Measurements from ENCODE around the gene FLT1.

FLT1 gene

GRCh38 chr13:28455580-28456194, 39.2 kb downstream of the FLT1 start:
- Histone ChIP-seq H4K20me1 (no peaks in the 10 kb centered on the region), H3K36me3 (peaks cover 90% of the 10 kb centered on the region), H3K9me3 (no peaks in the 10 kb centered on the region), H3K4me3 (no peak overlapping the region), H3K4me2 (no peak overlapping the region), H3K27me3 (no peaks in the 10 kb centered on the region), H3K4me1 (no peaks in the 10 kb centered on the region), H3K27ac (no peak overlapping the region), H3K9ac (no peak overlapping the region)
- no peak for TF ChIP-seq Cebpa-rat (IDR thresholded peaks at IDR 0.05)

DNA sequence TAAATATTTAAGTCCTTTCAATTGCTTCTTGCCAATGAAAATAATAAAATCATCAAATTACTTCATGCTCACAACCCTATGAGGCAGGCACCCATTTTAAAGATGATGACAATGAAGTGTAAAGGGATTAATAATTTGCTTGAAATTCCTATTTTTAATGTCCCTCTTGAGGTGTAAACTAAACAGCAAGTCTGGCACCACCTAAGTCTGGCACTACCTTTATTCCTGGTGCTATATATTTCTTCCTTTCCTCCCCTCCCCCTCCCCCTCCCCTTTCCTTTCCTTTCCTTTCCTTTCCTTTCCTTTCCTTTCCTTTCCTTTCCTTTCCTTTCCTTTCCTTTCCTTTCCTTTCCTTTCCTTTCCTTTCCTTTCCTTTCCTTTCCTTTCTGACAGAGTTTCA, 42.2 kb downstream of the FLT1 start:
- H3K9ac ChIP-seq: no peak overlapping the region
- H3K9me3 ChIP-seq: peaks cover 24% of the 10 kb centered on the region
- H3K4me2 ChIP-seq: no peak overlapping the region
- no peaks in the 10 kb centered on the region for H3K4me1 ChIP-seq
- H3K27me3 ChIP-seq: no peaks in the 10 kb centered on the region
- no peak for TF ChIP-seq Cebpa-rat (IDR thresholded peaks at IDR 0.05)
- no peaks in the 10 kb centered on the region for H4K20me1 ChIP-seq
- H3K4me3 ChIP-seq: no peak overlapping the region
- H3K36me3 ChIP-seq: peaks cover 91% of the 10 kb centered on the region
- no peak overlapping the region for H3K27ac ChIP-seq

DNA sequence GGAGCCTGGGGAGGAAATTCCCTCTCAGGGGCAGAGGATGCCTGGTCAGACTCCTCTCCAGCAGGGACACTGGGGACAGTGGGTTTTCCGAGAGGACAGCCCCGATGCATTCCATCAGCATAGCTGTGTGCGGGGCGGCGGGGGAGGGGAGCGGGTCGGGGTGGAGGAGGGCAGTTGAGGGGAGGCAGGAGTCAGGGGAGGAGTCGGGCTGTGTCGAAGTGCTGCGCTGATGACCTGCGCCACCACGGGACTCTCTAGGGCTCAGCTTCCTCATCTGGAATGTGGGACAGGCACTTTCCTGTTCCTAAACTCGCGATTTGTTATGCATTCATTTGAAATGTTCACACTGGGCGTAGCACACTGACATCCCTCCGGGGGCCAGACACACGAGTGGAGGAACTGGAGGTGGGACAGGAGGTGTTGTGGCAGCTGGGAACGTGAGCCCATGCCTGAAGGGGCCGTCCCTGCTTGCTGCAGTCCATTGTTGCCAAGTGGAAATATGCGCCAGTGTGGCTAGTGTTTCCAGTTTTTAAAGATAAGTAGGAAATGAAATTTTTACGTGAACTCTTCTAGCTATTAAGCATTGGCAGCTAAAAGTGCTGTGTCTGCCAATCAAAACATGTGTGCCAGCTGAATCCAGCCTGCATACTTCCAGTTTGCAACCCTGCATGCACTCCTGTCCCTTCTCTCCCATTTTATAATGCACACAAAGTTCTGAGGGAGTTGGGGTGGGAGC, 43.3 kb downstream of the FLT1 start:
- TF ChIP-seq Cebpa-rat (IDR thresholded peaks at IDR 0.05): no peak
- peaks cover 86% of the 10 kb centered on the region for H3K36me3 ChIP-seq
- no peak overlapping the region for H3K4me2 ChIP-seq

GRCh38 chr13:28449826-28450773, 44.8 kb downstream of the FLT1 start:
- no peak overlapping the region for H3K27ac ChIP-seq
- peaks cover 83% of the 10 kb centered on the region for H3K36me3 ChIP-seq
- no peak overlapping the region for H3K9ac ChIP-seq
- no peaks in the 10 kb centered on the region for H4K20me1 ChIP-seq
- H3K27me3 ChIP-seq: no peaks in the 10 kb centered on the region
- TF ChIP-seq Cebpa-rat (IDR thresholded peaks at IDR 0.05): no peak
- H3K4me3 ChIP-seq: no peak overlapping the region
- peaks cover 46% of the 10 kb centered on the region for H3K9me3 ChIP-seq
- H3K4me2 ChIP-seq: no peak overlapping the region
- H3K4me1 ChIP-seq: no peaks in the 10 kb centered on the region

More for the DNA sequence above, 43.3 kb downstream of the FLT1 start:
- peaks cover 32% of the 10 kb centered on the region for H3K9me3 ChIP-seq
- H4K20me1 ChIP-seq: no peaks in the 10 kb centered on the region
- H3K9ac ChIP-seq: no peak overlapping the region
- no peak overlapping the region for H3K4me3 ChIP-seq
- H3K4me1 ChIP-seq: no peaks in the 10 kb centered on the region
- H3K27ac ChIP-seq: no peak overlapping the region
- no peaks in the 10 kb centered on the region for H3K27me3 ChIP-seq

DNA sequence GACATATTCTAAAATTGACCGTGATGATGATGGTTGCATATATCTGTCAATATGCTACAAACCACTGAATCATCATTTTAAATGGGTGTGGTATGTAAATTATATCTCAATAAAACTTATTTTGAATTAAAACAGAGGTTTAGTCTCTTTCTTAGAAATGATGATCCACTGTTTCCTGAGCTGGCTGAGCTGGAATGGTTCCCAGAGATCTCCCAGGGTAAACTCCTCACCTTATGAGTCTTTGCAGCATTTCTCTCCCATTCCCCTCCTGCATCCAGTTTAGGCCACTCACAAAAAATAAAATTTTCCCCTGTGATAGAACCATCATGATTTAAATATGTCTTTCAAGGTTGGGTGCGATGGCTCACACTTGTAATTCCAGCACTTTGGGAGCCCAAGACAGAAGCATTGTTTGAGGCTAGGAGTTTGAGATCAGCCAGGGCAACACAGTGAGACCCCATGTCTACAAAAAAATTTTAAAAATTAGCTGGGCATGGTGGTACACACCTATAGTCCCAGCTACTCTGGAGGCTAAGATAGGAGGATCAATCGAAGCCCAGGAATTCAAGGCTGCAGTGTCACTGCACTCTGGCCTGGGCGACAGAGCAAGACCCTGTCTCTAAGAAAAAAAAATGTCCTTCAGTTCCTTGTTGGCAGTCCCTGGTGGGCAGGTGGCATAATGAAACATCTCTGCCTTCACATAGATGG, 46.1 kb downstream of the FLT1 start:
- peaks cover 79% of the 10 kb centered on the region for H3K36me3 ChIP-seq
- no peak overlapping the region for H3K4me3 ChIP-seq
- no peaks in the 10 kb centered on the region for H3K27me3 ChIP-seq
- H3K4me1 ChIP-seq: peaks cover 5% of the 10 kb centered on the region; the same call in 1 of the 2 replicates
- H3K27ac ChIP-seq: no peak overlapping the region
- peaks cover 55% of the 10 kb centered on the region for H3K9me3 ChIP-seq
- H3K9ac ChIP-seq: no peak overlapping the region
- no peaks in the 10 kb centered on the region for H4K20me1 ChIP-seq
- no peak overlapping the region for H3K4me2 ChIP-seq
- no peak for TF ChIP-seq Cebpa-rat (IDR thresholded peaks at IDR 0.05)

DNA sequence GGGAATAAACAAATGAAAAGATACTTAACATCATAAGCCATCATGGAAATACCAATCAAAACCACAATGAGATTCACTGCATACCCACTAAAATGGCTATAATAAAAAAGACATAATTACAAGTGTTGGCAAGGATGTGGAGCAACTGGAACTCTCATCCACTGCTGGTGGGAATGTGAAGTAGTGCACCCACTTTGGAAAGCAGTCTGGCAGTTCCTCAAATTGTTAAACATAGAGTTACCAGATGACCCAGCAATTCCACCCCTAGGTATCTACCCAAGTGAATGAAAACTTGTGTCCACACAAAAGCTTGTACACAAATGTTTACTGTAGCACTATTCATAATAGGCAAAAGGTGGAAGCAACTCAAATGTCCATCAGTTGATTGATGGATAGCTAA, 46.9 kb downstream of the FLT1 start:
- H4K20me1 ChIP-seq: no peaks in the 10 kb centered on the region
- H3K9ac ChIP-seq: no peak overlapping the region
- H3K9me3 ChIP-seq: peaks cover 58% of the 10 kb centered on the region
- H3K27ac ChIP-seq: no peak overlapping the region
- no peak overlapping the region for H3K4me2 ChIP-seq
- no peak for TF ChIP-seq Cebpa-rat (IDR thresholded peaks at IDR 0.05)
- H3K36me3 ChIP-seq: peaks cover 72% of the 10 kb centered on the region
- no peaks in the 10 kb centered on the region for H3K27me3 ChIP-seq
- no peak overlapping the region for H3K4me3 ChIP-seq
- peaks cover 13% of the 10 kb centered on the region for H3K4me1 ChIP-seq

GRCh38 chr13:28447206-28447605, 47.7 kb downstream of the FLT1 start:
- peaks cover 21% of the 10 kb centered on the region for H3K4me1 ChIP-seq
- H3K9ac ChIP-seq: no peak overlapping the region
- TF ChIP-seq Cebpa-rat (IDR thresholded peaks at IDR 0.05): no peak
- H3K27me3 ChIP-seq: no peaks in the 10 kb centered on the region
- H4K20me1 ChIP-seq: no peaks in the 10 kb centered on the region
- no peak overlapping the region for H3K4me3 ChIP-seq
- no peak overlapping the region for H3K4me2 ChIP-seq
- H3K9me3 ChIP-seq: peaks cover 58% of the 10 kb centered on the region
- H3K36me3 ChIP-seq: peaks cover 66% of the 10 kb centered on the region
- no peak overlapping the region for H3K27ac ChIP-seq

DNA sequence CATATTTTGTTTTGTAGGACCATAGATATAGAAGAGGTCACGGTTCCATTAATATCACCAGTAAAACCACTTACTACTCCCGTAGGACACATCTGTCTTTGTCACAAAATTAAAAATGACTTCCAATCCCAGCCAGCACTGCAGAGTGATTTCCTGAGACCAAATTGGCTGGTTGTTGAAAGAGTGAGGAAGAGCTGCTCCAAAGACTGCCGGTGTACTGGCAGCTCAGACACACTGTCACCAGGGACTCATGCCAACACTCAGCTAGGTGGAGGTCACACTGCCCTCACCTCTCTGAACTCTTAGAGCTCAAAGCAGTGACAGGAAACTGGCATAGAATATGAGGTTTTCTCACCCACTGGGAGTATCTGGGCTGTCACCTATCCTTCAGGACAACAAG, 52.1 kb downstream of the FLT1 start:
- H3K9ac ChIP-seq: peak overlapping the region; percentile 16; the same call in 1 of the 2 replicates
- peak overlapping the region; percentile 67 for H3K4me2 ChIP-seq

GRCh38 chr13:28441529-28441928, 53.4 kb downstream of the FLT1 start:
- H3K27ac ChIP-seq: peak overlapping the region; percentile 62
- peaks cover 70% of the 10 kb centered on the region for H3K36me3 ChIP-seq
- no peaks in the 10 kb centered on the region for H3K27me3 ChIP-seq
- H3K4me1 ChIP-seq: peaks cover 56% of the 10 kb centered on the region
- H3K9me3 ChIP-seq: peaks cover 32% of the 10 kb centered on the region
- no peak for TF ChIP-seq Cebpa-rat (IDR thresholded peaks at IDR 0.05)
- H3K4me3 ChIP-seq: peak overlapping the region; percentile 31; the same call in 1 of the 2 replicates
- H3K4me2 ChIP-seq: peak overlapping the region; percentile 68
- no peaks in the 10 kb centered on the region for H4K20me1 ChIP-seq
- H3K9ac ChIP-seq: no peak overlapping the region

More for the DNA sequence above, 52.1 kb downstream of the FLT1 start:
- peaks cover 43% of the 10 kb centered on the region for H3K9me3 ChIP-seq
- H4K20me1 ChIP-seq: no peaks in the 10 kb centered on the region
- no peak for TF ChIP-seq Cebpa-rat (IDR thresholded peaks at IDR 0.05)
- H3K4me1 ChIP-seq: peaks cover 56% of the 10 kb centered on the region
- no peaks in the 10 kb centered on the region for H3K27me3 ChIP-seq
- H3K27ac ChIP-seq: peak overlapping the region; percentile 58; the same call in 1 of the 2 replicates
- H3K36me3 ChIP-seq: peaks cover 62% of the 10 kb centered on the region
- no peak overlapping the region for H3K4me3 ChIP-seq

Data from BLaER1 (cell line).